NCI-H345 treated with DMSO at 0.1 percent for 48 hours (cell line): ENCODE results near the gene MS4A10.
"Not testable (repeated sequence)": the region's sequence is repeated elsewhere in the genome, so short reads cannot be mapped to it uniquely, and the experiment has no call there.

Experiments
- DNase-seq: peaks from one replicate; lab custom pipeline; 2025; ENCODE audit not compliant: unreplicated experiment; lab: John Stamatoyannopoulos, UW

Gene MS4A10

DNA sequence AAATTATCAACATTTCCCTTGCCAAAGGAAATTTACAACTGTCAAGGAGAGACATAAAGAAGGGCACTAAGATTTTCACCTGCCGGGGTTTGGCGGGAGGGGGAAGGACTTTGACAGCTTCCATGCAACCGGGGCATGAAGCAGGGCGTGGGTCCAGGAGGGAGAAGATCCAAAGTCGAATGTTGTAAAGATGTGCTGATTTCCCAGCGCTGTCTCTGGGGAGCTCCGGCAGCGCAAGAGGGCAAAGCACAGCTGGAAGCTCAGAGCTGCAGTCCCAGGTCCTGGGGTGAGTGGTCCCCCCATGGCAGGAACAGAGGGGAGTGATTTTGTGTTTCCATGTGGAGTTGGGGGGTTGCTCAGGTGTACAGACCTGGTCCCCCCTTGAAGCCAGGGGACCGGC is at the start of gene MS4A10:
Gene MS4A10 (plus strand): TSS at position 198 of the 400 bp plus-strand sequence. CDS start 5,003 bp downstream, outside the sequence.
- DNase-seq, result no peak

GRCh38 chr11:60739114-60739513 is 46.0 kb upstream of the MS4A10 start:
- no peak for DNase-seq

DNA sequence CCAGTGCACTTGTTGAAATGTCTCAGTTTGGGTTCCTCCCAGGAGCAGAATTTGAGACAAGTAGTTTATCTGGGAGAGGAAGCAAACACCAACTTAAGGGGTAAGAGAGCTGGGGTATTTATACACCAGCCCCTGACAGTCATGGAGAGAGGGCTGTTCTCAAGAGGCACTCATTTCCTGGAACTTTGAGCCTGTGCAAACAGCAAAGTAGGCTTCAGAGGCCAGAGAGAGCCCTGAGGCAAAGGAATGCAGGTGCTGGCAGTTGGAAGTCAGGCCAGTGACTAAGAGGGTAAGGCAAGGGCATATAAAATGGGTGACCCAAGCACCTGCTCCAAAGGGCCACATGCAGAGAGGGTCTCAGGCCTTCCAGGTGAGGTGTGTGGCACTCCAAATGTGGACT is 44.6 kb upstream of the MS4A10 start:
- DNase-seq, result no peak

DNA sequence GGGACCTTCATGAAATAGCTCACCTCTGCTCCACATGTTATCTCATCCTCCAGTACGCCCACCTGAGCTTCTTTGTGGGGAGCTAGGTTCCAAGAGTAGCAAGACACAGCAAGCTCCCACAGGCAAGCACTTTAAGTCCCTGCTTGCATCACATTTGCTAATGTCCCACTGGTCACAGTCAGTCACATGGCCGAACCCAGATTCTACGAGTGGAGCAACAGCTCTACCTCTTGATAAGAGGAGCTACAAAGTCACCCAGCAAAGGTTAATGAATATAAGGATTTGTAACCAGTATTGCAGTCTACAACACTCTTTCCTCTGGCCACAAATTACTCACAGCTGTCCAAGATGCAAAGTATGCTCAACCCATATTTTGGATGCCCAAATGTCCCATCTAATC is 43.7 kb upstream of the MS4A10 start:
- DNase-seq, result no peak

- DNase-seq, result no peak
These were observed 42.1 kb upstream of the MS4A10 start for GRCh38 chr11:60743058-60743457.

GRCh38 chr11:60744114-60744513 is 41.0 kb upstream of the MS4A10 start:
- no peak for DNase-seq

DNA sequence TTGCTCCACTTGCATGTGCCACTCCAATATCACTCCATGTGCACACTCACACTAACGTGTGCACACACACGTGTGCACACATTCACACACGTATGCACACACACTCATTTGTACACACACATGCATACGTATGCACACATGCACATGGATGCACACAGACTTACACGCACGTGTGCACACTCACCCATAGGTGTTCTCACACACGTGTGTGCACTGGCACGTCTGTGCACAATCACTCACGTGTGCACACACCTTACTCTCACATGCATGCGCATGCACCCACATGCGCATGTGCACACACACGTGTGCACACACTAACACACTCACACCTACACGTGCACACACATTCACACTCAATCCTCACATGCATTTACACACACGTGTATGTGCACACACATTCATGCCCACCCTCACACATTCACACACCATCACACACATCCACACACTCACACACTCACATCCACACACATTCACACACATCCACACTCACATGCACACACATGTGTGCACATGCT is 37.7 kb upstream of the MS4A10 start:
- no peak for DNase-seq

- DNase-seq, result no peak
These were observed 36.9 kb upstream of the MS4A10 start for GRCh38 chr11:60748225-60748624.

- no peak for DNase-seq
These were observed 36.3 kb upstream of the MS4A10 start for GRCh38 chr11:60748821-60749220.

GRCh38 chr11:60750911-60751310 is 34.2 kb upstream of the MS4A10 start:
- no peak for DNase-seq

DNA sequence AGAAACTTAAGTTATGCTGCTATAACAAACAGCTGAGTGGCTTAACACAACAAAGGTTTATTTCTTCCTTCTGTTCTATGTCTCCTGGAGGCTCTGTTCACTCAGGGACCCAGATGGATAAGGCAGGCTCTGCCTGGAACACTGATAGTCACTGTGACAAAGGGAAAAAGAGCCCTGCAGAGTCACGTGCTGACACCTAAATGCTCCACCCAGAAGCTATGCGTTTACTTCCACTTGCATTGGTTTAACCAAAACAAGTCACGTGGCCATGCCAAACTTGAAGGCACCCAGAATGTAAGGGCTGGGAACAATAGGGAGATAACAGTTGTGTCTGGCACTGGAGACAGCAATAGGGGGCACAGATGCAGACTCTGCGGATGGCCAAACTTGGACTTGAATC is 31.8 kb upstream of the MS4A10 start:
- no peak for DNase-seq

DNA sequence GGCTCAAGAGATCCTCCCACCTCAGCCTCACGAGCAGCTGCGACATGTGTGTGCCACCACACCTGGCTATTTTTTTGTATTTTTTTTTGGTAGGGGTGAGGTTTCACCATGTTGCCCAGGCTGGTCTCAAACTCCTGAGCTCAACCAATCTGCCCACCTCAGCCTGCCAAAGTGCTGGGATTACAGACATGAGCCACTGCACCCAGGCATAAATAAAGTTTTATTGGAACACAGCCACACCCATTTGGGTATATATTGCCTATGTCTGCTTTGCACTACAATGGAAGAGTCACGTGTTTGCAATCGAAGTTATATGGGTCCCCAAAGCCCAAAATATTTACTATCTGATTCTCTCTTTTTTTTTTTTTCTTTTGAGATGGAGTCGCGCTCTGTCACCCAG is 30.2 kb upstream of the MS4A10 start:
- no peak for DNase-seq

DNA sequence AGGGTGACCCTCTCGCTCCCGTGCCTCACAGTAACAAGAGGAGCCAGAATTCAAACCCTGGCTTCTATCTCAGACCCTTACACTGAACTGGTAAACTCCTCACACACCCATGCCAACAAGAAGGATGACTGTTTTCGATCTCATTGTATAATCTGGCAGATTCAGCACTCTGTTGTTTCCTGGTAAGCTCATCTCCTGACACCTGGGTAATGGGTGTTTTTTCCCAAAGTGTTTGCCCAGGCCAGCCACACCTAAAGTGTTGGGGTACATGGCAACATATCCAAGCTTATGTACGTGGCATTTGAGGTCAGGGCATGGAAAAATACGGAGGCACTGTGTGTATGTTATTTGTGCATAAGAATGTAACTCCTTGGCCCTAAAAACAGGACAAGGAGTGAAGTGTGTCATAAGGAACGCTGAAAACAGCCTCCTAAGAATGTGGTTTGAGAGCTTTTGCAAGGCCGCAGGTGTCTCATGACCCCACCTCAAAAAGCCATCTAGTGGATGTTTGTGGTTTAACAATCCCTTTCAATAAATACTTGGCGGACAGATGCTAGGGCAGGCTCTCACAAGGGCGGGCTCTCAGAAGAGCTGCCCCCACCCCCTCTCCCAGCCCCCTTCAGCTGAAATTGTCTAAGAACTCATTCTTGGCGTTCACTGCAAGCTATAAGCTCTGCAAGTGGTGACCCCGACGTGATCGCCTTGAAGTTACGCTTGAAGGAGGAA is 28.7 kb upstream of the MS4A10 start, which contains the start of gene MS4A15:
Gene MS4A15 (plus strand): TSS at position 561 of the 726 bp plus-strand sequence. CDS start 6,867 bp downstream, outside the sequence.
- no peak for DNase-seq

DNA sequence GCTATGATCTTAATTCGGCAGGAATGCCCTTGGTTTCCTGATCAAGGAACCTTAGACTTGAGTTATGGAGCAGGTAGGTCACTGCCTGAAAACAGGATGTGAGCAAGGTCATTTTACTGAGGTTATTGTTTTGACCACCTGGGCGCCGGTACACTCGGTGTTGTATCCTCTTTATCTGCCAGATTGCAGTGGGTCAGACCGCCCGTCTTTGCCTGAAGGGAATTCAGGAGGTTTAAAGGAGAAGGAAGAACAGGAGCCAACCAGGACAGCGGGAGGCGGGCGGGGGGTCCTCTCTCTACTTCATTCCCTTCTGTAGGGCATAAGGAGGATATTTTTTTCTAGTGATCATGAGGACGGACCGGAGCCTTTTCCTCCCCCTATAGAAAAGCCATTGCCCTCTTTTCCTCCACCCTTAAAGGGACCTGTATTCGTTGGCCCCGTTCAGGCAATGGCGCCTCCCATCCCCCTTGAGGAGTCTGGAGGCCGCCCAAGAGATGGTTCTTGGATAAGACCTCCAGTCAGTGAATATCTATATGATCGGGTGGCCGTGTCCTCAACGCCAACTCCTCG is 27.8 kb upstream of the MS4A10 start:
- DNase-seq, result no peak

DNA sequence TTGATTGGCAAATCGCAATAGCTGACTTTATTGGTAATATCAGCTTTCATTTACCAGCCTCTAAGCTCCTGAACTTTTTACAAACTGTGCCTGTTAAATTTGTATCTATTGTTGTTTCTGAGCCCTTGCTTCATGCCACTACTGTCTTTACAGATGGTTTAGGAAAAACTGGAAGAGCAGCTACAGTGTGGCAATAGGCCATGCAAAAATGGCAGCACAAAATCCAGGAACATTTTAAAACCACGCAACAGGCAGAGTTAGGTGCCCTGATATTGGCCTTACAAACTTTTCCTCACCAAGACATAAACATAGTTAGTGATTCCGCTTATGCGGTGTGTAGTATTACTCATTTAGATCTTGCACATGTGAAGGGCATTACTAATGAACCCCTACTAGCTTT is 26.5 kb upstream of the MS4A10 start:
- DNase-seq, result not testable (repeated sequence)

DNA sequence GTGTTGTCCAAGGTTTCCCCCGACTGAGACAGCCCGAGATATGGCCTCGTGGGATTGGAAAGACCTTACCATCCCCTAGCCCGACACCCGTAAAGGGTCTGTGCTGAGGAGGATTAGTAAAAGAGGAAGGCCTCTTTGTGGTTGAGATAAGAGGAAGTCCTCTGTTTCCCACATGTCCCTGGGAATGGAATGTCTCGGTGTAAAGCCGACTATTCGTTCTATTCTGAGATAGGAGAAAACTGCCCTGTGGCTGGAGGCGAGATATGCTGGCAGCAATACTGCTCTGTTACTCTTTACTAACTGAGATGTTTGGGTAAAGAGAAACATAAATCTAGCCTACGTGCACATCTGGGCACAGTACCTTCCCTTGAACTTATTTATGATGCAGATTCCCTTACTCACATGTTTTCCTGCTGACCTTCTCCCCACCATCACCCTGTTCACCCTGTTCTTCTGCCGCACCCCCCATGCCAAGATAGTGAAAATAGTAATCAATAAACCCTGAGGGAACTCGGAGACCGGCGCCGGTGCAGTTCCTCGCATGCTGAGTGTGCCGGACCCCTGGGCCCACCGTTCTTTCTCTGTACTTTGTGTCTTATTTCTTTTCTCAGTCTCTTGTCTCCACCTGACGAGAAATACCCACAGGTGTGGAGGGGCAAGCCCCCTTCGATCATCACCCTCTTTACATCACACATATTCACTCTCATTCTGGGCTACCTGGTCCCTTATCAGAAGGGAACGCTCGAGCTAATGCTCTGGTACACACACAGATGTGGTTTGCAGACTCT is 25.5 kb upstream of the MS4A10 start:
- DNase-seq, result not testable (repeated sequence)

DNA sequence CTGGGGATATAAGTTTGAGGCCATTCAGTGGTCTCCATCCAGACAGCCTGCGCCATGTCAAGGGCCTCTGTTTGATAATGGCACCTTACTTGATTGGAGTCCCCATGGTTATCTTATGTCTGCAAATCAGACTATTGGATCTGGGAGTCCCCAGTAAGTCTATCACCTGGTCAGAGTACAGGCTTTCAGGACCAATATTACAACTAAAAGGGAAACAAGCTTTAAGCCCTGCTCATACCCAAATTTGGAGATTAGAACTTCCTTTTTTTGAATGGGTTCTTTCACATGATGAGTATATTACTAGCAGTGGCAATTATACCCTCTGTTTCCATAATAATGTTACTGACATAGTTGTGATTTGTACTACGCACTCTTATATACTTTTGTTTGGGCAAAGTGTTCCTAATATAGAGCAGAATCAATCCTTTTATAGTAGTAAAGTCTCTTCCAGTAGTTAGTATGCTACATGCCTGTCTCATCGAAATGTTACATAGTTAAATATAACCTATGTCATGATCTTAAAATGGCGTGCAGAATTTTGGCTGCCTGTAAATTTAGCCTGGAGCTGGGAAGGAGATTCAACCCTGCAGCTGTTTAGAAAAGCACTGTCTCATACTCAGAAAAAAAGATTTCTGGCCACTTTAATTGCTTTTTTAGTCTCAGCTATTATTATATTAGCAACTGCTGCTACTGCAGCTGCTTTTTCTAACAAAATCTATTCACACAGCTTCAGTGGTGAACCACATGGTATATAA is 23.5 kb upstream of the MS4A10 start:
- no peak for DNase-seq

DNA sequence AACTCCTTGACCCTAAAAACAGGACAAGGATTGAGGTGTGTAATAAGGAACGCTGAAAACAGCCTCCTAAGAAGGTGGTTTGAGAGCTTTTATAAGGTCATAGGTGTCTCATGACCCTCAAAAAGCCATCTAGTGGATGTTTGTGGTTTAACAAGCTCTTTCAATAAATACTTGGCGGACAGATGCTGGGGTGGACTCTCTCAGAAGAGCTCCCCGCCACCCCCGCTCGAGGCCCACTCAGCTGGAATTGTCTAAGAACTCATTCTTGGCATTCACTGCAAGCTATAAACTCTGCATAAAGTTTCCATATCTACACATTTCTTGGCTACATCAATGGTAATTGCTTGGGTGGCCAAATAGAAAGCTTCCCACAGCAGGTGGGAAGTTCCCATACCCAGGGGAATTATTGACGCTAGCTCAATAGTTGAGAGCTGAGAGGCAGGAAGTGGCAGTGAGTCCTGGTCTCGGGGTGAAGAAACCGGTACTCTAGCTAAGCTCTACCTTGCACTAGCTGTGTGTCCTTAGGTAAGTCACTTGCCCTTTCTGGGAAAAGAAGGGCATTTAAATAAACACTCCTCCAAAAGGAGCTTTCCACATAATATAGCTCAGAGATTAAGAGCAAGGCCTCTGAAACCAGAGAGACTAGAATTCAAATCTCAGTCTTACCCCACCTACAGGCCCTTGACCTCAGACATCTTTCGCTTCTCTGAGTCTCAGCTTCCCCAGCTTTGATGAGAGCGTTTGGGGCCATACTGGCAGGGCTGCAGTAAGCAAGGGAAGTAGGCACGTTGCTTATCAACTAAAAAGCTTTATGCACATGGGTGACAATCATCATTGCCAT is 22.1 kb upstream of the MS4A10 start:
- no peak for DNase-seq

- no peak for DNase-seq
These were observed 21.3 kb upstream of the MS4A10 start for GRCh38 chr11:60763692-60764369.

- DNase-seq, result no peak
These were observed 20.3 kb upstream of the MS4A10 start for GRCh38 chr11:60764879-60765278.
